Measurements from ENCODE around the gene EIF4G3. TPM values are rescaled to one million over a fixed set of nuclear protein-coding genes. Genes with fewer than 3 reads are reported as not detected.
"Not testable (repeated sequence)": the region's sequence is repeated elsewhere in the genome, so short reads cannot be mapped to it uniquely, and the experiment has no call there.

EIF4G3 gene
- total and polyA plus RNA-seq, 2 donors (not counting 1 experiment from before 2014, with no cell fraction given), result 33.6 to 76.0 TPM

GRCh38 chr1:21192871-21193270 lies 16.2 kb upstream of the EIF4G3 start:
- Histone ChIP-seq H3K27me3 (replicated peaks in 1 of 4; ENCODE audit: control extremely low read depth in 1 of 4, control insufficient read depth in 3 of 4, insufficient read depth in 4 of 4, low read length in 3 of 4) (peaks cover 0 to 2% (median 0%) of the 10 kb centered on the region in 4 experiments), H3K4me1 (ENCODE audit: control insufficient read depth in 2 of 2, insufficient read depth in 2 of 2, low read length in 2 of 2) (peaks cover 0 to 6% of the 10 kb centered on the region in 2 donors), H3K4me3 (ENCODE audit: control extremely low read depth in 1 of 5, extremely low read depth in 1 of 5, insufficient read depth in 1 of 5, low read depth in 2 of 5, low read length in 4 of 5) (no peak overlapping the region), H3K4me2 (replicated peaks; ENCODE audit: low read depth, low read length, poor library complexity, severe bottlenecking) (no peak overlapping the region), H4K20me1 (ENCODE audit: control insufficient read depth, insufficient read depth, low read length, poor library complexity, severe bottlenecking) (no peaks in the 10 kb centered on the region), H3K79me2 (ENCODE audit: control insufficient read depth, insufficient read depth, low read length) (no peaks in the 10 kb centered on the region), H3K9ac (ENCODE audit: low read length) (no peak overlapping the region), H3K36me3 (replicated peaks in 1 of 2; ENCODE audit: control extremely low read depth in 1 of 2, control insufficient read depth in 1 of 2, extremely low read depth in 1 of 2, insufficient read depth in 2 of 2, low read length in 1 of 2) (no peaks in the 10 kb centered on the region), H3K9me3 (ENCODE audit: control extremely low read depth in 1 of 3, control insufficient read depth in 2 of 3, insufficient read depth in 1 of 3, low read length in 2 of 3) (no peaks in the 10 kb centered on the region), H3K27ac (ENCODE audit: low read length in 2 of 2) (no peak overlapping the region), H2AFZ (ENCODE audit: insufficient read depth, low read depth, low read length, poor library complexity, severe bottlenecking) (no peak overlapping the region)
- Mint-ChIP-seq H3K27me3 (peaks cover 15% of the 10 kb centered on the region), H3K9me3 (ENCODE audit: insufficient read depth) (no peaks in the 10 kb centered on the region), H3K4me3 (no peak overlapping the region), H3K27ac (no peak overlapping the region), H3K4me1 (peaks cover 4% of the 10 kb centered on the region)
- CTCF ChIA-PET, result interaction anchor here (0.6 to 5.2 kb wide), 5 partner anchors 9 to 496 kb away, joined by 3 to 130 read pairs (median 5); no protein-coding TSS in a partner anchor
- intact Hi-C loops (cut with micrococcal nuclease), result loop anchor here (10.0 kb wide), 1 partner anchor 668 kb away; no protein-coding TSS in a partner anchor
- WGBS (ENCODE audit: insufficient coverage), result 100% methylated on average over 3 of the region's 4 CpGs
- no peak for ATAC-seq (ENCODE audit: low read depth)
- POLR2A ChIA-PET, result no interaction called here
- DNase-seq, result no peak
- no peak for TF ChIP-seq EZH2 (IDR thresholded peaks at IDR 0.05; ENCODE audit: borderline replicate concordance, insufficient read depth, low read depth, low read length, poor library complexity, severe bottlenecking)

GRCh38 chr1:21192284-21192683 lies 15.6 kb upstream of the EIF4G3 start:
- H3K4me1 ChIP-seq (ENCODE audit: control insufficient read depth in 2 of 2, insufficient read depth in 2 of 2, low read length in 2 of 2), result peaks cover 0 to 6% of the 10 kb centered on the region in 2 donors
- H3K4me2 ChIP-seq (replicated peaks; ENCODE audit: low read depth, low read length, poor library complexity, severe bottlenecking), result no peak overlapping the region
- no peak overlapping the region for H3K9ac ChIP-seq (ENCODE audit: low read length)
- Mint-ChIP-seq H3K9me3 (ENCODE audit: insufficient read depth) (no peaks in the 10 kb centered on the region), H3K4me3 (no peak overlapping the region), H3K27ac (no peak overlapping the region), H3K4me1 (peaks cover 4% of the 10 kb centered on the region), H3K27me3 (peaks cover 15% of the 10 kb centered on the region)
- H3K36me3 ChIP-seq (replicated peaks in 1 of 2; ENCODE audit: control extremely low read depth in 1 of 2, control insufficient read depth in 1 of 2, extremely low read depth in 1 of 2, insufficient read depth in 2 of 2, low read length in 1 of 2), result no peaks in the 10 kb centered on the region
- CTCF ChIA-PET, result interaction anchor here (0.6 to 5.2 kb wide), 6 partner anchors 8 to 495 kb away, joined by 3 to 130 read pairs (median 5); no protein-coding TSS in a partner anchor
- TF ChIP-seq CTCF (IDR thresholded peaks at IDR 0.05) (no peak), EZH2 (IDR thresholded peaks at IDR 0.05; ENCODE audit: borderline replicate concordance, insufficient read depth, low read depth, low read length, poor library complexity, severe bottlenecking) (no peak)
- H3K79me2 ChIP-seq (ENCODE audit: control insufficient read depth, insufficient read depth, low read length), result no peaks in the 10 kb centered on the region
- intact Hi-C loops (cut with micrococcal nuclease), result loop anchor here (10.0 kb wide), 1 partner anchor 667 kb away; no protein-coding TSS in a partner anchor
- no peak overlapping the region for H2AFZ ChIP-seq (ENCODE audit: insufficient read depth, low read depth, low read length, poor library complexity, severe bottlenecking)
- POLR2A ChIA-PET, result no interaction called here
- H3K4me3 ChIP-seq (ENCODE audit: control extremely low read depth in 1 of 5, extremely low read depth in 1 of 5, insufficient read depth in 1 of 5, low read depth in 2 of 5, low read length in 4 of 5), result no peak overlapping the region
- 94% methylated on average over 3 of the region's 5 CpGs for WGBS (ENCODE audit: insufficient coverage)
- H3K9me3 ChIP-seq (ENCODE audit: control extremely low read depth in 1 of 3, control insufficient read depth in 2 of 3, insufficient read depth in 1 of 3, low read length in 2 of 3), result no peaks in the 10 kb centered on the region
- H3K27me3 ChIP-seq (replicated peaks in 1 of 4; ENCODE audit: control extremely low read depth in 1 of 4, control insufficient read depth in 3 of 4, insufficient read depth in 4 of 4, low read length in 3 of 4), result peaks cover 0 to 2% (median 0%) of the 10 kb centered on the region in 4 experiments
- no peak overlapping the region for H3K27ac ChIP-seq (ENCODE audit: low read length in 2 of 2)
- no peak for DNase-seq
- ATAC-seq (ENCODE audit: low read depth), result no peak
- no peaks in the 10 kb centered on the region for H4K20me1 ChIP-seq (ENCODE audit: control insufficient read depth, insufficient read depth, low read length, poor library complexity, severe bottlenecking)

- H3K27me3 ChIP-seq (replicated peaks in 1 of 4; ENCODE audit: control extremely low read depth in 1 of 4, control insufficient read depth in 3 of 4, insufficient read depth in 4 of 4, low read length in 3 of 4); H4K20me1 ChIP-seq (ENCODE audit: control insufficient read depth, insufficient read depth, low read length, poor library complexity, severe bottlenecking); POLR2A ChIA-PET; H3K4me2 ChIP-seq (replicated peaks; ENCODE audit: low read depth, low read length, poor library complexity, severe bottlenecking); ATAC-seq (ENCODE audit: low read depth); H3K27ac ChIP-seq (ENCODE audit: low read length in 2 of 2); H3K79me2 ChIP-seq (ENCODE audit: control insufficient read depth, insufficient read depth, low read length); H3K4me3 ChIP-seq (ENCODE audit: control extremely low read depth in 1 of 5, extremely low read depth in 1 of 5, insufficient read depth in 1 of 5, low read depth in 2 of 5, low read length in 4 of 5); H2AFZ ChIP-seq (ENCODE audit: insufficient read depth, low read depth, low read length, poor library complexity, severe bottlenecking); H3K9me3 ChIP-seq (ENCODE audit: control extremely low read depth in 1 of 3, control insufficient read depth in 2 of 3, insufficient read depth in 1 of 3, low read length in 2 of 3); H3K9ac ChIP-seq (ENCODE audit: low read length); H3K4me1 ChIP-seq (ENCODE audit: control insufficient read depth in 2 of 2, insufficient read depth in 2 of 2, low read length in 2 of 2); H3K4me3 Mint-ChIP-seq; H3K4me1 Mint-ChIP-seq; H3K36me3 ChIP-seq (replicated peaks in 1 of 2; ENCODE audit: control extremely low read depth in 1 of 2, control insufficient read depth in 1 of 2, extremely low read depth in 1 of 2, insufficient read depth in 2 of 2, low read length in 1 of 2); H3K9me3 Mint-ChIP-seq (ENCODE audit: insufficient read depth); DNase-seq: not testable (repeated sequence)
- H3K27me3 Mint-ChIP-seq, result peaks cover 11% of the 10 kb centered on the region
- peak overlapping the region; percentile 6 for H3K27ac Mint-ChIP-seq
- intact Hi-C loops (cut with micrococcal nuclease), result loop anchor here (10.0 kb wide), 1 partner anchor 666 kb away; no protein-coding TSS in a partner anchor
- CTCF ChIA-PET, result interaction anchor here (0.7 kb wide), 1 partner anchor 210 kb away, joined by 3 read pairs; no protein-coding TSS in a partner anchor
- 84% methylated on average over 2 of the region's 2 CpGs for WGBS (ENCODE audit: insufficient coverage)
Observed at GRCh38 chr1:21190771-21191170, 14.1 kb upstream of the EIF4G3 start.
